GM23338 (cell line): ENCODE data around the gene C6. TPM values are rescaled to one million over a fixed set of nuclear protein-coding genes. Genes with fewer than 3 reads are reported as not detected.

Experiments used
- ATAC-seq: fragments of 200-7000 bp; cut with Tn5 transposase; 3 replicates; pipeline ENCODE4 v1.9.1; 2020
- DNase-seq: peaks from one replicate; pipeline ENCODE4 v3.0.0-alpha.2; 2015; ENCODE audit warnings: low spot score
- H2AFZ ChIP-seq: fragments of 200-600 bp; sonication (generic); 2 replicates; pipeline ENCODE4 v1.8.0; 2016; ENCODE audit warnings: antibody characterized with exemption, mild to moderate bottlenecking, moderate library complexity
- H3F3A ChIP-seq: fragments of 200-600 bp; sonication (generic); replicated peaks from 2 replicates; pipeline ENCODE4 v1.8.0; 2017; ENCODE audit warnings: antibody characterized with exemption, mixed run types, low read depth
- H3K27ac ChIP-seq: fragments of 200-600 bp; sonication (generic); 2 replicates; pipeline ENCODE4 v1.6.1; 2016; ENCODE audit warnings: low read depth
- H3K27me3 ChIP-seq: fragments of 200-600 bp; sonication (generic); 2 replicates; pipeline ENCODE4 v1.8.0; 2016; ENCODE audit warnings: mild to moderate bottlenecking, mixed run types, moderate library complexity; ENCODE audit not compliant: insufficient read depth
- H3K36me3 ChIP-seq: fragments of 200-600 bp; sonication (generic); 2 replicates; pipeline ENCODE4 v1.8.0; 2016; ENCODE audit warnings: mild to moderate bottlenecking; ENCODE audit not compliant: insufficient read depth
- H3K4me1 ChIP-seq: fragments of 200-600 bp; sonication (generic); 2 replicates; pipeline ENCODE4 v1.8.0; 2016; ENCODE audit warnings: mild to moderate bottlenecking, moderate library complexity; ENCODE audit not compliant: insufficient read depth
- H3K4me2 ChIP-seq: fragments of 200-600 bp; sonication (generic); 2 replicates; pipeline ENCODE4 v1.7.1; 2017; ENCODE audit warnings: mixed run types
- H3K4me3 ChIP-seq: fragments of 200-600 bp; sonication (generic); 2 replicates; pipeline ENCODE4 v1.6.1; 2016; ENCODE audit warnings: mixed run types
- H3K79me2 ChIP-seq: fragments of 200-600 bp; sonication (generic); replicated peaks from 2 replicates; pipeline ENCODE4 v1.8.0; 2017; ENCODE audit warnings: mild to moderate bottlenecking; ENCODE audit not compliant: insufficient read depth
- H3K9me2 ChIP-seq: fragments of 200-600 bp; sonication (generic); 2 replicates; pipeline ENCODE4 v1.8.0; 2017; ENCODE audit not compliant: insufficient read depth
- H4K20me1 ChIP-seq: fragments of 200-600 bp; sonication (generic); replicated peaks from 2 replicates; pipeline ENCODE4 v1.8.0; 2017; ENCODE audit warnings: mild to moderate bottlenecking; ENCODE audit not compliant: insufficient read depth
- H3K27ac Mint-ChIP-seq: 2 replicates; pipeline ENCODE4 v1.8.0; 2020; ENCODE audit warnings: inconsistent platforms, mild to moderate bottlenecking, moderate library complexity, mixed read lengths
- H3K27me3 Mint-ChIP-seq: 3 replicates; pipeline ENCODE4 v1.8.0; 2022; ENCODE audit warnings: low read depth, mild to moderate bottlenecking, moderate library complexity, mixed read lengths, inconsistent platforms; ENCODE audit not compliant: insufficient read depth, poor library complexity
- H3K36me3 Mint-ChIP-seq: 3 replicates; pipeline ENCODE4 v1.8.0; 2021; ENCODE audit warnings: low read depth, mild to moderate bottlenecking, inconsistent platforms, moderate library complexity, mixed read lengths
- H3K4me1 Mint-ChIP-seq: 3 replicates; pipeline ENCODE4 v1.8.0; 2020; ENCODE audit warnings: mild to moderate bottlenecking, inconsistent platforms, mixed read lengths
- H3K4me3 Mint-ChIP-seq: 3 replicates; pipeline ENCODE4 v1.8.0; 2021; ENCODE audit warnings: moderate library complexity, mild to moderate bottlenecking, inconsistent platforms, mixed read lengths
- H3K9me3 Mint-ChIP-seq: 3 replicates; pipeline ENCODE4 v1.8.0; 2020; ENCODE audit warnings: moderate library complexity, mild to moderate bottlenecking, inconsistent platforms, mixed read lengths
- CREB1 ChIP-seq: fragments of 250-450 bp; sonication (Bioruptor Pico); IDR thresholded peaks from 2 replicates; pipeline ENCODE4 v1.5.0; 2020; ENCODE audit warnings: low read depth, mild to moderate bottlenecking, moderate library complexity
- CTCF ChIP-seq, 2 experiments: fragments of 200-600 bp in 1 of 2; sonication (generic) in 1 of 2; conservative IDR thresholded peaks; 2 replicates each; pipeline versions ENCODE4 v1.5.1 to v1.6.1; 2016 to 2017; ENCODE audit warnings: antibody characterized with exemption in 2 of 2, low read depth in 2 of 2, mild to moderate bottlenecking in 2 of 2, moderate library complexity in 1 of 2
- ETS1 ChIP-seq: IDR thresholded peaks from 2 replicates; pipeline ENCODE4 v1.6.1; 2016; ENCODE audit warnings: antibody characterized with exemption
- EZH2 ChIP-seq: fragments of 200-600 bp; sonication (generic); IDR thresholded peaks from one replicate; pipeline ENCODE4 v1.8.0; 2017; ENCODE audit warnings: antibody characterized with exemption, mild to moderate bottlenecking, low read depth; ENCODE audit not compliant: unreplicated experiment
- EZH2phosphoT487 ChIP-seq: fragments of 200-600 bp; sonication (generic); IDR thresholded peaks from one replicate; pipeline ENCODE4 v1.8.1; 2018; ENCODE audit warnings: antibody characterized with exemption; ENCODE audit not compliant: unreplicated experiment
- JUNB ChIP-seq: IDR thresholded peaks from one replicate; pipeline ENCODE4 v1.6.1; 2016; ENCODE audit warnings: antibody characterized with exemption; ENCODE audit not compliant: unreplicated experiment
- NANOG ChIP-seq: IDR thresholded peaks from 2 replicates; pipeline ENCODE4 v1.6.1; 2016; ENCODE audit warnings: antibody characterized with exemption, borderline replicate concordance
- POLR2AphosphoS5 ChIP-seq: IDR thresholded peaks from 2 replicates; pipeline ENCODE4 v1.6.1; 2016; ENCODE audit warnings: antibody characterized with exemption, low read depth
- REST ChIP-seq: IDR thresholded peaks from one replicate; pipeline ENCODE4 v1.6.1; 2018; ENCODE audit warnings: antibody characterized with exemption; ENCODE audit not compliant: unreplicated experiment
- STAT1 ChIP-seq: IDR thresholded peaks from one replicate; pipeline ENCODE4 v1.6.1; 2016; ENCODE audit warnings: antibody characterized with exemption; ENCODE audit not compliant: unreplicated experiment
- ZNF114 ChIP-seq: fragments of 250-450 bp; sonication (Bioruptor Pico); IDR thresholded peaks from 2 replicates; pipeline ENCODE4 v1.5.0; 2020; ENCODE audit warnings: mild to moderate bottlenecking, moderate library complexity
- ZNF331 ChIP-seq: fragments of 250-450 bp; sonication (Bioruptor Pico); IDR thresholded peaks from 2 replicates; pipeline ENCODE4 v1.5.0; 2020; ENCODE audit warnings: low read depth, mild to moderate bottlenecking, moderate library complexity
- ZNF462 ChIP-seq: fragments of 250-450 bp; sonication (Bioruptor Pico); IDR thresholded peaks from 2 replicates; pipeline ENCODE4 v1.5.0; 2020; ENCODE audit warnings: mild to moderate bottlenecking, moderate library complexity
- polyA plus RNA-seq: library from polyadenylated mRNA; unstranded; fragments of >200 nt; fragmentation: Nextera tagmentation; extraction: Ambion mirVana; gene quantifications from 2 replicates; pipeline ENCODE4 v1.2.1, GENCODE V29; 2016
- total RNA-seq: library from RNA; depleted of rRNA; stranded (reverse); fragments of >200 nt; shearing (Covaris generic); gene quantifications from 2 replicates; pipeline ENCODE4 v1.2.3, GENCODE V29; 2014

C6 gene
- total and polyA plus RNA-seq, 2 experiments from 2014 or later, result not detected

GRCh38 chr5:41240390-41240789, 27.1 kb upstream of the C6 start:
- TF ChIP-seq POLR2AphosphoS5 (no peak), ZNF462 (CRISPR knock-in tag) (no peak), NANOG (no peak), STAT1 (no peak), CREB1 (no peak), ZNF331 (no peak), REST (no peak), JUNB (no peak), EZH2phosphoT487 (no peak), EZH2 (no peak), ETS1 (no peak), CTCF (conservative IDR thresholded peaks at IDR 0.05; ENCODE audit: low read depth in 2 of 2) (no peak), ZNF114 (CRISPR knock-in tag) (no peak)
- H3K27me3 Mint-ChIP-seq, result no peaks in the 10 kb centered on the region
- Histone ChIP-seq H3K4me3 (no peak overlapping the region), H3K79me2 (no peaks in the 10 kb centered on the region), H3K9me2 (no peaks in the 10 kb centered on the region), H3K27ac (no peak overlapping the region), H2AFZ (no peak overlapping the region), H3F3A (no peaks in the 10 kb centered on the region), H3K4me1 (no peaks in the 10 kb centered on the region), H3K4me2 (no peak overlapping the region), H3K27me3 (no peaks in the 10 kb centered on the region), H3K36me3 (no peaks in the 10 kb centered on the region), H4K20me1 (no peaks in the 10 kb centered on the region)
- H3K36me3 Mint-ChIP-seq, result no peaks in the 10 kb centered on the region; the same call in 2 of the 3 replicates
- DNase-seq, result no peak
- no peak overlapping the region for H3K27ac Mint-ChIP-seq
- no peaks in the 10 kb centered on the region for H3K9me3 Mint-ChIP-seq
- H3K4me3 Mint-ChIP-seq, result no peak overlapping the region
- H3K4me1 Mint-ChIP-seq, result no peaks in the 10 kb centered on the region
- ATAC-seq, result no peak
